CD4-positive, alpha-beta T cell treated with Interferon alpha-2 for 1 hour (primary cell): Measurements from ENCODE around the gene TSPOAP1.

Source experiments
- DNase-seq, 2 donors: peaks; one replicate each; pipeline ENCODE4 v3.0.0-alpha.2; 2020 to 2022

Gene TSPOAP1, protein sequence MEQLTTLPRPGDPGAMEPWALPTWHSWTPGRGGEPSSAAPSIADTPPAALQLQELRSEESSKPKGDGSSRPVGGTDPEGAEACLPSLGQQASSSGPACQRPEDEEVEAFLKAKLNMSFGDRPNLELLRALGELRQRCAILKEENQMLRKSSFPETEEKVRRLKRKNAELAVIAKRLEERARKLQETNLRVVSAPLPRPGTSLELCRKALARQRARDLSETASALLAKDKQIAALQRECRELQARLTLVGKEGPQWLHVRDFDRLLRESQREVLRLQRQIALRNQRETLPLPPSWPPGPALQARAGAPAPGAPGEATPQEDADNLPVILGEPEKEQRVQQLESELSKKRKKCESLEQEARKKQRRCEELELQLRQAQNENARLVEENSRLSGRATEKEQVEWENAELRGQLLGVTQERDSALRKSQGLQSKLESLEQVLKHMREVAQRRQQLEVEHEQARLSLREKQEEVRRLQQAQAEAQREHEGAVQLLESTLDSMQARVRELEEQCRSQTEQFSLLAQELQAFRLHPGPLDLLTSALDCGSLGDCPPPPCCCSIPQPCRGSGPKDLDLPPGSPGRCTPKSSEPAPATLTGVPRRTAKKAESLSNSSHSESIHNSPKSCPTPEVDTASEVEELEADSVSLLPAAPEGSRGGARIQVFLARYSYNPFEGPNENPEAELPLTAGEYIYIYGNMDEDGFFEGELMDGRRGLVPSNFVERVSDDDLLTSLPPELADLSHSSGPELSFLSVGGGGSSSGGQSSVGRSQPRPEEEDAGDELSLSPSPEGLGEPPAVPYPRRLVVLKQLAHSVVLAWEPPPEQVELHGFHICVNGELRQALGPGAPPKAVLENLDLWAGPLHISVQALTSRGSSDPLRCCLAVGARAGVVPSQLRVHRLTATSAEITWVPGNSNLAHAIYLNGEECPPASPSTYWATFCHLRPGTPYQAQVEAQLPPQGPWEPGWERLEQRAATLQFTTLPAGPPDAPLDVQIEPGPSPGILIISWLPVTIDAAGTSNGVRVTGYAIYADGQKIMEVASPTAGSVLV (N-terminal part only)

DNA sequence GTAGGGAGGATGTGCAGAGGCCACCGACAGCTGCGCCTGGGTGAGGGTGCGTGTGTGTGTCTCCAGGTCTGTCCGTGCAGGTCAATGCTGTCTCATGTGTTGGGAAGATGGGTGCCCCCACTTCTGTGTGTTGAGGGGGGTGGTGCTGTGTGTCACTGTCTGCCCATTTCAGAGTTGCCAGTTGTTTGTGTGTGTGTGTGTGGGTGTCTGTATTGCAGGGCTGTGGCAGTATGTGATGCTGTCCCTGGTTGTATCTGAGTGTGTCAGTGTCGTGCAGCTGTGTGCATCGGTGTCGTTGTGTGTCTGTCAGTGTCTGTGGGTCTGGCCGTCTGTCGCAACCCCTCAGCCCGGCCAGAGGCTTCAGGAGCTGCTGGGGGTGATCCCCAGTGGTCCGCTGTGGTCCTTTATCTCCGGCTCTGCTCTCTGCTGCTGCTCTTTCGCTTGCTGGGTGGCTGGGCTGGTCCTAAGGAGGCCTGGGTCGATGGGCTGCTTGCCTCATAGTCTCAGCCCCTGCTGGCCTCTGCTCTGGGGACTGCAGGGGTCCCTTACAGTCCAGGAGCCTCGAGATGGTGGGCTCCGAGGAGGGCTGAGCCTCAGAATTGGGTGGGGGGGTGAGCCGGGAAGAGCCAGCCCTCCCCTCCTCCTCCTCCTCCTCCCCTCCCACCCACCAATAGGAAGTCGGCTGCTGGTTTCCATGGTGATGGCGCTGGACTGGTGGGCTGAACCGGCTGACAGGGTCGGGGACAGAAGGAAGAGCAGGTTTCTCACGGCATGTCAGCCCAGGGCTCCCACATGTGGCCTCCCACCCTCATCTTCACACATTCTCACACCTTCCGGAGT lies at the start of gene TSPOAP1:
Gene TSPOAP1 (minus strand): TSS at position 601 of the 840 bp plus-strand sequence. CDS start 875 bp downstream, outside the sequence.
- DNase-seq = peak; percentile 83 to 85

DNA sequence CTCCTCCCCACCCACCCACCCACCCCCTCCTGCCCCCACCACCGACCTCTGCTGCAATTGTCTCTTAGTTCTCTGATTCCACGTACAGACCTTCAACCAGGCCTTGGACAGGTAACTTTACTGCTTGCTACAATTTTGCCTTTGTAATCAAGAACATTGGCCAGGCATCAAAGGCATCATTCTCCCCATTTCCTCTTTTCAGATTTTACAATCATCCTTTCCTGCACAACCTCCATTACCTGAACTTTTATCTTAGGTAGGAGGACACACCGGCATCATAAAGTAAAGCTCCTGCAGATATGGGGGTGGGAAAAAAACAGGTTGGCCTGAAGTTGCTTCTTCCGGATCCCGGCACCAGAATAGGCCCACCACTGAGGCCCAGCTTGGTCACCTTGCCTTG lies 49.1 kb upstream of the TSPOAP1 start:
- no peak for DNase-seq

DNA sequence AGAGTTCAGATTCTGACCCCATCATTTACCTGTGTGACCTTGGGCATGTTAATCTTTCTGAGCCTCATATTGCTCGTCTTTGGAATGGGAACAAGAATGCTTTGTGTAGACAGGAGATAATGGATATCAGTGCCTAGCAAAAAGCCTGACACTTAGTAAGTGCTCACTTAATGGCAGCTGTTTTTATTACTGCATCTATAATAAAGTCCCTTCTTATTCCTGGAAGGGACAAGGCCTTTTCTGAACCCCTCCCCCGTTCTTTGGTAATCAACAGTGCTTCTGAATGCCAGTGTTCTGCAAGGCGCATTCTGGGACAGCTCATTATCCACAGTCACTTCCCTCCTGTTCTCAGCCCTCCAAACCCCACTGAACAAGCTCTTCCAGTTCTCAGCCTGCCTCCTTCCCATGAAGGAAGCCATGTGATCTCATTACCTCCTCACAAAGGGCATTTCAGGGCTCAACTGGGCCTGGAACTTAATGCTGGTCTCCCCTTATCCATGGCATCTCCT lies 48.6 kb upstream of the TSPOAP1 start:
- no peak for DNase-seq

DNA sequence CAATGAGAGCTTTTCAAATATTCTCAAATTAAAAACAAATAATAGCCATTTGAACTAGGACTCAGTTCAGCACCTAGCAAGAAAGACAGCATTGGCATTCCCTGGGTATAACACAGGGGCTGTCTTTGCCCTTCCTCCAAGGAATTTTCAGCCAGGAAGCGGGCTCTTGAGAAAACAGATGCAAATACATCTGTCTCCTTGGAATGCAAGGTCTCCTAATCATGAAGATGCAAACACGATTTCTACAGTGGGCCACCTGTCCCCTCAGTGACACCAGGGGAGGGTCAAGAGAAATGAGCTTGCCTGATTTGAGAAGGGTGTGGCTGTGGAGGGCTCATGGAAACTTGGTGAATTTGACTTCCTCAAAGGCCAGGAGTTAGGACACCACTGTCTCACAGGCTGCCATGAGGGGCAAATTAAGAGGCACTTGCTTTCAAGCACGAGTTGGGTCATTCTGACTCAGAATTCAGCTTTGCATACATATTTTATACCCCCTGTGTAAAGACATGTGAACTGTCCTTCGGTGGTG lies 47.9 kb upstream of the TSPOAP1 start:
- no peak for DNase-seq

DNA sequence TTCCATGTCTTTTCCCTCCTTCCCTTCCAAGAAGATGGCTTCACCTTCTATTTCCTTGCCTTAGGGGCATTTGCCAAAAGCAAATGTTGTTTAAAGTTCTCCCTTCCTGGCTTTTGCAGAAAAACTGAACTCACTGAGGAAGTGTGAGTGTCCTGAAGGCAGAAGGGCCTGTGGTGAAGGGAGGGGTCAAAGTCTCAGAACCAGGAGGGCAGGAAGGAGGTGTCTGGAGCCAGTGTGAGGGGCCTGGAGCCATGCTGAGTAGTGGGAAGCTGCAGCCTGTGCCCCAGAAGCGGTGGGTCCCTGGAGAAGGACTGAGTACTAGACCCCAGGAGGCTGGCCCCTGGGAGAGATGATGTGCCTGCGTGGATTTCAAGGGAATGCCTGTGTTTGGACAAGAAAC lies 47.2 kb upstream of the TSPOAP1 start:
- no peak for DNase-seq

DNA sequence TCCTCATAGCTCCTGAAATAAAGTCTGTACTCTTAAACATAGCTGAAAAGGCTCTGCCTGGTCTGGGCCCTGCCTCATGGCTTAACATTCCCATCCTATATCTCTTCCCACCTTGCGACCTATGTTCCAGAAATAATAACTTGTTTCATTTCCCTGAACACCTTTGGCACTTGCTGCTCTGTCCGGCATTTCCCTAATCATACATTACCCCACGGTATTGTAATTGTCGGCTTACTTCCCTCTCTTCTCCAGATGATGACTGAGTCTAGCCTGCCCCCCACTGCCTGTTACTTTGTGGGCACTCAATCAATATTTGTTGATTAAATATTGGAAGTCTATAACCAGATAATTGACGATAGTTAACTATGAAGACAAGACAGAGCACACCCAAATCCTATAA lies 46.7 kb upstream of the TSPOAP1 start:
- no peak for DNase-seq

DNA sequence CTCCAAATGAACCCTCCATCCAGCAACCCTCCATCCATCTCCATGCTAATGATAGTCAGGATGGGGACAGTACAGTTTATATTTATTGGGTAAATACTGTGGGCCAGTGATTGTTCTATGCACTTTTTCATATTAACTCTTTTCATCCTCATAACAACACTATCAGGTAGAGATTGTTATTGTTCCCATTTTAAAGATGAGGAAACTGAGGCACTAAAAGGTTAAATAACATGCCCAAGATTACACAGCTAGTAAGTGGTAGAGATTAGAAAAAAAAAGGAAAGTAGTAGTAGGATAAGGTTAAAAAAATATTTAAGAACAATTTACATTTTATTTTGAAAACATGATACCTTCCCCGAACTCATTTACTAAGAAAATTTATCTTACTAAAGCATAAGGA lies 45.3 kb upstream of the TSPOAP1 start:
- no peak for DNase-seq

DNA sequence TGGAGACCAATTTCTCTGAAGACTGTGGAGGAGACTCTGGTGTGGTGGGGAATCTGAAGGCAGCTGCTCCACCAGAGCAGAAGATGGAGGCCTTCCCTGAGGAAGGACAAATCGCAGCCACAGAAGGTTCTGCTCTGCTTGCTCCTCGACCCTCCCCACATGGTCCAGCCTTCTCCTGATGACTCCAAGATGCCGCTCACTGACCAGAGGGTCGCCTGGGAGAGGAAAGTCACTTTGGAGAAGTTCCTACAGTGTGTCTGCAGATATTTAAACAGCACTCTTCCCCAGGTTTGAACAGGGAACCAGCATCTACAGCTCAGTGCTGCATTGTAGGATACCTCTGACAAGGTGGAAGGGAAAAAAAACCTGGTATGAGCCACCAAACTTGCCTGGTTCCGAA lies 44.4 kb upstream of the TSPOAP1 start:
- no peak for DNase-seq

DNA sequence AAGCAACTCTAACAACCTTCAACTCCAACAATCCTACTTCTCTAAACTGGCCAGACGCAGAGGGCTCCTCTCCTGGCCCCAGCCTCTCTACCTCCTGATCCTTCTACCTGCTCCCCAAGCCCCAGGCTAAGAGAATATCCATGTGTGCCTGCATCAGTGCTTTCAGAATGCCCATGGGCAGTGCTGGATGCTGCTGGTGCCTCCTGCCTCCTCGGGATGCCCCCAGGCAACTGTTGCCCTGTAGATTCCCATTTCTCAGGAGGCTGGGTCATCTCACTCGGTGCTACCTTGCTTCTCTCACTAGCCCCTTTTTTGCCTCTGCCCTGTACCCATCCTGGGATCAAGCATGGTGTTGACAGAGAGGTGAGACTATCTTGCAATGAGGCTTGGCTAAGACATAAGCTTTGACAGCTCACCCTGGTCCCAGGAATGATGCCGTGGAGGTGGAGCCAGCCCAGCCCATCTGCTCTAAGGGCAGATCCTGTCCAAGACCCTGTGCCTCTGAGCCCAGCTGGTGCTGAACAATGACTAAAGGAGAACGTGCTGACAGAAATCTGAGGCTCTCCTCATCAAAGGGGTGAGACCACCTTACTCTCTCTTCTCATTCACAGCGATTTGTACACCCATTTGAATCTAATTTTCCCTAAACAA lies 42.8 kb upstream of the TSPOAP1 start:
- DNase-seq = no peak

DNA sequence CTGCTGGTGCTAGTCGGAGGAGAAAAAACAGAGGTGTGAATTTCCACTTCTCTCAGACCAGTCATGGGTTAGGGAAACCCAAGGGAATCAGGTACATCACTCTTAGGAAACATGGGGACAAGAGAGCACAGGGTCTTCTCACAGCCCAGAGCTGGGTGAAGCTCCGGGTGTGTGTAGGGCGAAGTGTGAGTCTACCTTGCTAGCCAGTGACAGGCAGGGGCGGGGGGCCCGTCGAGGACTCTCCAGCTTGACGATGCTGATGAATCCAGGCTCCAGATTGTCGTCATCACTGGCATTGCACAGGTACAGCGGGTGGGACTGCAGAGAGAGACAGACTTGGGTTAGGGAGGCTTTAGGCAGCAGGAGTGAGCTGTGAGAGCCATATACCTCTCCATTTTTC lies 42.1 kb upstream of the TSPOAP1 start:
- no peak for DNase-seq

DNA sequence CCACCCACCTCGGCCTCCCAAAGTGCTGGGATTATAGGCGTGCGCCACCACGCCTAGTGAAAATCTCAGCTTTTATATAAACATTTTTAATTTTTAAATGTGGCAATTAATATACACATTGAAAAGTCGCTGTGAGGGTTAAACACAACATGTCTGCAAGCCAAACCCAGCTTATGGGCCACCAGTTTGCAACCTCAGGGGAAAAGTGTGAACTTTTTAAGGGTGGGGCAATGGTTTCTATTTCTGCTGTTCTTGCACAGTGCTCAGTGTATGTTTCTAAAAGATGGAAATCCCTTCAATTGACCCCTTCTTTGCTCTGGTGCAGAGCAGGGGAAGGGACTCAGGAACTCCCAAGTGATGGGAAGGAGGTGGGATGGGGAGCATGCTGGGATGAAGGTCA lies 41.7 kb upstream of the TSPOAP1 start:
- DNase-seq = no peak

DNA sequence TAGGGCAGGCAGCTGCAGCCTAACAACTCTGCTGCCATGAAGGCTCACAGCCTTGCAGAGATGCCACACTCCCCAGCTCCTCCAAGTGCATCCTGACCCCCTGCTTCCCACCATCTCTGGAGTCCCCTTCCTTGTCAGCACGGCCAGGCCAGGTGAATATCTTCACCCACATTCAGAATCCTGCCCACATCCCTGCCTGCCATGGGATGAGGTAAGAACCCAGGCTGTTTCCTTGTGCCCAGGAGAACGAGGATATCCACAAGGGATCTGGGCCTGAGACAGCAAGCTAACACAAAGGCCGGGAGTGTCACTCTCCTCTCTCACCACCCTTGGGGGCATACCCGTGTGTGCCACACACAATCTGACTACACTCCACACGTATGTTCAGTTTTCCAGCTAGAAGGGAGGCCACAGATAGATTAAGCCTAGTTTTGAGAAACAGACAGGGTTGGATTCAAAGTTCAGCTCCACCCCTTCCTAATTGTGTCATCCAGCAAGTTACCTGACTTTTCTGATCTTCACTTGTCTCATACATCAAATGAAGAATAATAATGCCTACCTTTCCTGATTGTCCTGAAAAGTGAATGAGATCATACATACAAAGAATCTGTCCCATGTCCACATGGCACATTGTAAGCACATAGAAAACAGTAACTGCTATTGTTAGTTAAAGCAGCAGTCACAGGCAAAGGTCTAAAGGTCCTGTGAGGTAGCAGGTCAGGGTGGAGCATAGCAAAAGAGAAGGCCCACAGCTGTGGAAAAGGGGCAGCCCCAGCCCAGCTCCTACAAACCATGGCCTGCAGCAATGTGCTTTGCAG lies 40.8 kb upstream of the TSPOAP1 start:
- no peak for DNase-seq

DNA sequence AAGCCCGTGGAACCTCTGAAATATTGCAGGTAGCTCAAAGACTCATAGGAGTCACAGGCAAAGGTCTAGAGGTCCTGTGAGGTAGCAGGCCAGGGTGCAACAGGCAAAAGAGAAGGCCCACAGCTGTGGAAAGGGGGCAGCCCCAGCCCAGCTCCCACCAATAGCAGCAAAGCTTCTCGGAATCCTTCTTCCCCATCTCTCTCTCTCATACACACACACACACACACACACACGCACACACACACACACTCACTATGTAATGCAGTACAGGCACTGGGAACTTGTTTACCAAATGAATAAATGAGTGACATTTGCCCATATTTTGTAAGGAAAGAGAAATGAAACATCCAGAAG lies 40.2 kb upstream of the TSPOAP1 start:
- DNase-seq = peak in 1 of 2 donors; percentile 22

DNA sequence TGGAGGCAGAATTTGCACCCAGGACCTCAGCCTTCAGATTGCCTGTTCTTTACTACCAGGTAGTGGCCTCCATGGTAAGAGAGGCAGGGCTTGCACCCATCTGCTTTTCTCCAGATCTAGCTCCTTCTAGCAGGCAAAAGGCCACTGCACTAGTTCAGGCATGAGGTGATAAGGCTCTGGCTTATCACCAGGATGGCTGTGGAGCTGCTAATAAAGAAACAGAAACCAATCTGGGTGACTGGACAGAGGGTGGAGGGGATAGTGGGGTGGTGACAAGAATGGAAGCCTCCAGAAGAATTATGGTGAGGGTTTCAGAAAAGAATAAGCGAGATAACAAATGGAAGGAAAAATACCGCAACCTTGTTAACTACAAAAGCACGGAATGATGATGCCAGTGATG lies 38.9 kb upstream of the TSPOAP1 start:
- DNase-seq = no peak

DNA sequence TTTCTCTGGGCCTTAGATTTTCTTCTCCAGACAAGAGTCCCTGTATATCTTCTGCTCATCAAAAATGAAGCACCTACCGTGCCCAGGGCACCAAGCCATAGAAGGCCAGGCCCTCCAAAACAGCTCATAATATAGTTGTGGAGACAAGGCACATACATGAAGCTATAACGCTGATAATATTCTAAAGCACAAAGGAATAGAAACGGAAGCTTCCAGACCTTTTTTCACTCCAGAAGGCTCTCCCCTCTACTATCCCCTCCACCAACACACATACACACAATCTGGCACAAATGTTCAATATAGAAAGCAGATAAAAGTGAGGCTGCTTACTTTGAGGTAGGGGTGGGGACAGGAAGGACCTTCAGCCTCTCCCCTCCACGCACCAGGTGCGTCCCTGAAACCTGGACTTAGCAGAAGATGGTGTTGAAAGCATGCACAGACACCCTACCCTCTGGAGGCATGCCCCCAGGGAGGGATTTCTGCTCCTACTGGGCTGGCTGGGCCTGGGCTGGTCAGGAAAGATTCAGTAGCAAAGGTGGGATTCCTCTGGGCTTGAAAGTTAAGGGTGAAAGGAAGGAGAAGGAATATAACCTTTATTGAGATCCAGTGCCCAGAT lies 37.5 kb upstream of the TSPOAP1 start:
- DNase-seq = no peak

DNA sequence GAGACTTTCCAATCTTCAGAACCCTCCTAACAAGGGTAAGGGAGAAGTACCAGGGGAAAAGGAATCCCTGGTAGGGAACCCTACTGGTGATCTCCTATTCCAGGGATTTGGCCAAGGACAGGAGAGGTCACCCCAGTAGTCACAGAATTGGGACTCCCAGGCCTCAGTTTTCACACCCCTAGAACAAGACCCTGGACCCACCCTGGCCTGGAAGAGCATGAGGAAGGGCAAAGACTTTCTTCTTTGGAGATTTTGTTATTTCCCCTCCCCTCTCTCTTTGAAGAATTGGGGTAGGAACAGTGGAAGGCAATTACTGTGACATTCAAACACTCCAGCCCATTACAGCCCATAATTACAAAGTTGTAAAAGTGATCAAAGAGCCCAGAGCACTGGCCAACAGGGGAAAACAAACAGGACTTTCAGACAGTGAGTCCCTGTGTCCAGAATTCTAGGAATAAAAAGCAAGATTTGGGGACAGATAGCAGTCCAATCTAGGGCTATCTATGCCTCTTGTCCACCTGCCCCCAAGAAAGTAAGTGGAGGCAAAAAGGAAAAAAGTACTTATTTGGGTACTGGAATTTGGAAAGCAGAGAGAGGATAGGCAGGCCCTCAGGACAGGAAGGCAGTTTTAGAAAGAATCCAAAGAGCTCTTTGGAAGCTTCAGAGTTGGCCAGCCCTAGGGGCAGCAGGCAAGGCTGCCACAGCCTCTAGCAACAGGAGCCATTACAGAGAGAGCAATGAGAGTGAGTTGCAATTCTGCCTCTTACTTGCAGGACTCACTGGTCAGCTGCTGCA lies 36.8 kb upstream of the TSPOAP1 start:
- no peak for DNase-seq

DNA sequence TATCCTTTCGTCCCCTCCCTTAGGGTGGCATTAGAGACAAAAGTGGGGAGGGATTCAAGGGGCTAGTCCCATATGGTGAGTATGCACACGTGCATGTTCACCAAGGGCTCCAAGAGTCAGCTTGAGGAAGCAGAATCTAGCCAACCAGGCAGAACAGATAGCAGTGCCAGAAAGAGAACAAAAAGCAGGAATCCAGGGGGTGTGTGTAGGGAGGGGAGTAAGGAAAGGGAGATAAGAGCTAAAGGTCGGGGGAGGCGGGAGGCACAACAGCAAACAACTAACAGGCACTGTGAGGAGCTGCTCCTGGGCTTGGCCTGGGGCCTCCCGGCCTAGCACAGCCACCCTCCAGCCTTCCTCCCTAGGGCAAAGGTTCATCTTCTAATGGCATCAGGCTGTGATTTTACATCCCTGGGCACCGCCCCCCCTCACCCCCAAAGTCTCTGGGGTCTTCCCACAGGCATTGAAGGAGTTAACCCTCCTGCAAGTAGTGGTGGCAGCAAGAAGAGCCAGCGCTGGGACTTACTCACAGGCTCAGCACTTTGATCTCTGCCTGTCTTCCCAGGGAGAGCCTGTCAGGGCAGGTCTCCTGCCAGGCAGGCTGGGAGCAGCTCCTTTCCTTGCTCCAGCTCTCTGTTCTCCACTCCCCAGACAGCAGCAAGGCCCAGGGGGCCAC lies 35.8 kb upstream of the TSPOAP1 start:
- no peak for DNase-seq

DNA sequence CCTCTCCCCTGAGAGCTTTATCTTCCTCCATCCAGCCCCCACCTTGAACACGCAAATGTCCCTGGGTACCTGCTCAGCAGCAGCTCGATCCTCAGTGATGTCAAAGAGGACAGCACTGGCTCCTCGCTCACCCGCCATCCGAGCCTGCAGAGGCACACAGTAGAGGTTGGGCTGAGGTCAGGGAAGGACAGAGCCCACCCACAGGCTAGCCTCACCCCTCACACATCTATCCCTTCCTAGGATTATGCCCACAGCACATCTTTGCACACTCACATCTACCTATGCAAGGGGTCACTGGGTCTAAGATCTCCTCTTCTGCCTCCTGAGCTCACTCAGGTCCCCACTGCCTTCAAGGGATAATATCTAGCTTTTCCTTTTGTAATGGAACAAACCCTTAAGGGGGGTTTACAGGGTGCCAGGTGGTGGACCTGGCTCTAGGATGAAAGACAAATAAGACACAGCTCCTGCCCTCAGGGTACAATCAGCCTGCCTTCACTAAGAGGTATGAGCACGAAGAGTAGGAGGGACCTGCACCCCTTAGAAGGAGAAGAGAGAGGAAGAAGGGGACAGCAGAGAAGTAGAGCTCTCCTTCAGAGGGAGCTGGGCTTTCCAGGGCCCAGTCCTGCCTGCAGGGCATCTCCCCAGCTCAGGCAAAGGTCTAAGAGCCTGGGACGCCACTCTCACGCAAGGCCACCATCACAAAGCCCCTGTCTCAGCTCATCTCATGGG lies 35.0 kb upstream of the TSPOAP1 start:
- DNase-seq = no peak
